Kidney epithelial cell (primary cell): ENCODE measurements around the gene SULT1A3. TPM values are rescaled to one million over a fixed set of nuclear protein-coding genes. Genes with fewer than 3 reads are reported as not detected.
"Not testable (repeated sequence)": the region's sequence is repeated elsewhere in the genome, so short reads cannot be mapped to it uniquely, and the experiment has no call there.

Experiments used
- DNase-seq: peaks from one replicate; pipeline ENCODE4 v3.0.0-alpha.2; 2010; ENCODE audit warnings: low read depth
- H3K27me3 ChIP-seq: 2 replicates; pipeline ENCODE4 v1.6.0; 2011; ENCODE audit warnings: low read length; ENCODE audit not compliant: control insufficient read depth, insufficient read depth
- H3K36me3 ChIP-seq: 2 replicates; pipeline ENCODE4 v1.5.1; 2011; ENCODE audit warnings: low read length; ENCODE audit not compliant: control insufficient read depth, insufficient read depth
- H3K4me3 ChIP-seq: 2 replicates; pipeline ENCODE4 v1.5.1; 2011; ENCODE audit warnings: low read depth, mild to moderate bottlenecking, control low read depth, low read length
- CTCF ChIP-seq: IDR thresholded peaks from 2 replicates; pipeline ENCODE4 v1.5.1; 2011; ENCODE audit warnings: mild to moderate bottlenecking, moderate library complexity, low read length, control low read depth, inconsistent platforms; ENCODE audit not compliant: insufficient read depth, poor library complexity, severe bottlenecking
- total RNA-seq: library from RNA; depleted of rRNA; stranded (reverse); fragments of >200 nt; gene quantifications from 2 replicates; pipeline ENCODE4 v1.2.3, GENCODE V29; 2015

The SULT1A3 gene
- 2.2 and 6.3 TPM in 2 replicates for total RNA-seq

GRCh38 chr16:30199049-30199448, at the start of gene SULT1A3:
TSS of gene SULT1A3 (plus strand) at chr16:30199255. CDS start at chr16:30200729, 1,474 bp downstream.
- not testable (repeated sequence) for H3K27me3 ChIP-seq, H3K36me3 ChIP-seq, H3K4me3 ChIP-seq, DNase-seq

- H3K4me3 ChIP-seq = no peak overlapping the region
- DNase-seq = no peak
- no peaks in the 10 kb centered on the region for H3K27me3 ChIP-seq
- H3K36me3 ChIP-seq = no peaks in the 10 kb centered on the region
- no peak for TF ChIP-seq CTCF
Observed at GRCh38 chr16:30151091-30151490, 48.0 kb upstream of the SULT1A3 start.

GRCh38 chr16:30152517-30152916, 46.5 kb upstream of the SULT1A3 start:
- no peak for DNase-seq
- no peak overlapping the region for H3K4me3 ChIP-seq
- no peak for TF ChIP-seq CTCF
- H3K27me3 ChIP-seq = no peaks in the 10 kb centered on the region
- no peaks in the 10 kb centered on the region for H3K36me3 ChIP-seq

- DNase-seq = no peak
- no peak for TF ChIP-seq CTCF
- Histone ChIP-seq H3K4me3 (no peak overlapping the region), H3K27me3 (no peaks in the 10 kb centered on the region), H3K36me3 (no peaks in the 10 kb centered on the region)
Observed at GRCh38 chr16:30155188-30155587, 43.9 kb upstream of the SULT1A3 start.

- no peak overlapping the region for H3K4me3 ChIP-seq
- DNase-seq = no peak
- no peak for TF ChIP-seq CTCF
- no peaks in the 10 kb centered on the region for H3K36me3 ChIP-seq
- H3K27me3 ChIP-seq = no peaks in the 10 kb centered on the region
Observed at GRCh38 chr16:30157214-30157613, 41.8 kb upstream of the SULT1A3 start.

- H3K4me3 ChIP-seq = no peak overlapping the region
- no peak for DNase-seq
- TF ChIP-seq CTCF = no peak
- no peaks in the 10 kb centered on the region for H3K27me3 ChIP-seq
- H3K36me3 ChIP-seq = no peaks in the 10 kb centered on the region
Observed at GRCh38 chr16:30163538-30163937, 35.5 kb upstream of the SULT1A3 start.
